ENCODE measurements around the gene RRP15.

RRP15 gene

GRCh38 chr1:218357211-218357892 lies 72.3 kb downstream of the RRP15 start:
- H3K27me3 Mint-ChIP-seq, result no peaks in the 10 kb centered on the region
- no peak for ATAC-seq
- no peak overlapping the region for H3K4me3 Mint-ChIP-seq
- no peaks in the 10 kb centered on the region for H3K36me3 Mint-ChIP-seq
- no peaks in the 10 kb centered on the region for H3K4me1 Mint-ChIP-seq
- no peak overlapping the region for H3K27ac Mint-ChIP-seq
- no peaks in the 10 kb centered on the region for H3K9me3 Mint-ChIP-seq

- no peak for ATAC-seq
- H3K4me3 Mint-ChIP-seq, result no peak overlapping the region
- no peaks in the 10 kb centered on the region for H3K9me3 Mint-ChIP-seq
- no peaks in the 10 kb centered on the region for H3K4me1 Mint-ChIP-seq
- no peak overlapping the region for H3K27ac Mint-ChIP-seq
- H3K36me3 Mint-ChIP-seq, result no peaks in the 10 kb centered on the region
- H3K27me3 Mint-ChIP-seq, result no peaks in the 10 kb centered on the region
Measured at GRCh38 chr1:218357893-218358232, 72.8 kb downstream of the RRP15 start.

GRCh38 chr1:218361298-218362065 lies 76.4 kb downstream of the RRP15 start:
- no peaks in the 10 kb centered on the region for H3K36me3 Mint-ChIP-seq
- H3K9me3 Mint-ChIP-seq, result no peaks in the 10 kb centered on the region
- no peaks in the 10 kb centered on the region for H3K4me1 Mint-ChIP-seq
- no peaks in the 10 kb centered on the region for H3K27me3 Mint-ChIP-seq
- no peak overlapping the region for H3K4me3 Mint-ChIP-seq
- H3K27ac Mint-ChIP-seq, result no peak overlapping the region
- no peak for ATAC-seq

- ATAC-seq, result no peak
- no peaks in the 10 kb centered on the region for H3K36me3 Mint-ChIP-seq
- no peaks in the 10 kb centered on the region for H3K9me3 Mint-ChIP-seq
- H3K4me3 Mint-ChIP-seq, result no peak overlapping the region
- no peak overlapping the region for H3K27ac Mint-ChIP-seq
- H3K27me3 Mint-ChIP-seq, result no peaks in the 10 kb centered on the region
- H3K4me1 Mint-ChIP-seq, result no peaks in the 10 kb centered on the region
Measured at GRCh38 chr1:218362418-218363076, 77.5 kb downstream of the RRP15 start.

GRCh38 chr1:218363141-218363540 lies 78.0 kb downstream of the RRP15 start:
- Mint-ChIP-seq H3K9me3 (no peaks in the 10 kb centered on the region), H3K27me3 (no peaks in the 10 kb centered on the region)

GRCh38 chr1:218364028-218364710 lies 79.1 kb downstream of the RRP15 start:
- Mint-ChIP-seq H3K9me3 (no peaks in the 10 kb centered on the region), H3K4me3 (no peak overlapping the region), H3K36me3 (peaks cover 5% of the 10 kb centered on the region), H3K27me3 (no peaks in the 10 kb centered on the region), H3K27ac (no peak overlapping the region), H3K4me1 (no peaks in the 10 kb centered on the region)
- ATAC-seq, result no peak

More at GRCh38 chr1:218363141-218363540, 78.0 kb downstream of the RRP15 start:
- H3K27ac Mint-ChIP-seq, result no peak overlapping the region
- ATAC-seq, result no peak
- H3K4me3 Mint-ChIP-seq, result no peak overlapping the region
- no peaks in the 10 kb centered on the region for H3K36me3 Mint-ChIP-seq
- no peaks in the 10 kb centered on the region for H3K4me1 Mint-ChIP-seq

- Mint-ChIP-seq H3K27ac (no peak overlapping the region), H3K27me3 (no peaks in the 10 kb centered on the region), H3K4me1 (no peaks in the 10 kb centered on the region), H3K4me3 (no peak overlapping the region), H3K36me3 (peaks cover 5% of the 10 kb centered on the region), H3K9me3 (no peaks in the 10 kb centered on the region)
- ATAC-seq, result no peak
Measured at GRCh38 chr1:218365226-218365999, 80.3 kb downstream of the RRP15 start.

- no peak overlapping the region for H3K27ac Mint-ChIP-seq
- no peaks in the 10 kb centered on the region for H3K27me3 Mint-ChIP-seq
- no peaks in the 10 kb centered on the region for H3K9me3 Mint-ChIP-seq
- no peak for ATAC-seq
- no peaks in the 10 kb centered on the region for H3K4me1 Mint-ChIP-seq
- peaks cover 5% of the 10 kb centered on the region for H3K36me3 Mint-ChIP-seq
- H3K4me3 Mint-ChIP-seq, result no peak overlapping the region
Measured at GRCh38 chr1:218366322-218367052, 81.4 kb downstream of the RRP15 start.

- no peaks in the 10 kb centered on the region for H3K9me3 Mint-ChIP-seq
- H3K4me1 Mint-ChIP-seq, result no peaks in the 10 kb centered on the region
- no peak overlapping the region for H3K27ac Mint-ChIP-seq
- no peak for ATAC-seq
- H3K4me3 Mint-ChIP-seq, result no peak overlapping the region
- H3K27me3 Mint-ChIP-seq, result no peaks in the 10 kb centered on the region
- H3K36me3 Mint-ChIP-seq, result peaks cover 5% of the 10 kb centered on the region
Measured at GRCh38 chr1:218367118-218367517, 82.0 kb downstream of the RRP15 start.

GRCh38 chr1:218368686-218369085 lies 83.6 kb downstream of the RRP15 start:
- H3K36me3 Mint-ChIP-seq, result peaks cover 5% of the 10 kb centered on the region
- no peak overlapping the region for H3K27ac Mint-ChIP-seq
- H3K4me3 Mint-ChIP-seq, result no peak overlapping the region
- no peaks in the 10 kb centered on the region for H3K9me3 Mint-ChIP-seq
- no peaks in the 10 kb centered on the region for H3K27me3 Mint-ChIP-seq
- ATAC-seq, result no peak
- H3K4me1 Mint-ChIP-seq, result no peaks in the 10 kb centered on the region

GRCh38 chr1:218369688-218370511 lies 84.8 kb downstream of the RRP15 start:
- H3K27ac Mint-ChIP-seq, result no peak overlapping the region
- ATAC-seq, result no peak
- H3K36me3 Mint-ChIP-seq, result peaks cover 5% of the 10 kb centered on the region
- no peaks in the 10 kb centered on the region for H3K27me3 Mint-ChIP-seq
- H3K9me3 Mint-ChIP-seq, result no peaks in the 10 kb centered on the region
- no peaks in the 10 kb centered on the region for H3K4me1 Mint-ChIP-seq
- no peak overlapping the region for H3K4me3 Mint-ChIP-seq

- peaks cover 11% of the 10 kb centered on the region for H3K27me3 Mint-ChIP-seq
- peaks cover 5% of the 10 kb centered on the region for H3K4me1 Mint-ChIP-seq
- no peak overlapping the region for H3K4me3 Mint-ChIP-seq
- no peak overlapping the region for H3K27ac Mint-ChIP-seq
- no peak for ATAC-seq
- no peaks in the 10 kb centered on the region for H3K9me3 Mint-ChIP-seq
- peaks cover 5% of the 10 kb centered on the region for H3K36me3 Mint-ChIP-seq
Measured at GRCh38 chr1:218371927-218372672, 87.0 kb downstream of the RRP15 start.

Measured in stimulated activated memory B cell treated with anti-CD40 and anti-IgM and Interleukin-4, amounts not matched to agents 10 μg/mL and 1 μg/mL and 100 μg/mL, for 72 hours (primary cell).